ENCODE results near the gene AGBL4. TPM values are rescaled to one million over a fixed set of nuclear protein-coding genes. Genes with fewer than 3 reads are reported as not detected.

Gene AGBL4
- total and polyA plus RNA-seq, 2 of the 13 experiments (the other 11 are each of a cell fraction or from before 2014, with no cell fraction given): not detected

DNA sequence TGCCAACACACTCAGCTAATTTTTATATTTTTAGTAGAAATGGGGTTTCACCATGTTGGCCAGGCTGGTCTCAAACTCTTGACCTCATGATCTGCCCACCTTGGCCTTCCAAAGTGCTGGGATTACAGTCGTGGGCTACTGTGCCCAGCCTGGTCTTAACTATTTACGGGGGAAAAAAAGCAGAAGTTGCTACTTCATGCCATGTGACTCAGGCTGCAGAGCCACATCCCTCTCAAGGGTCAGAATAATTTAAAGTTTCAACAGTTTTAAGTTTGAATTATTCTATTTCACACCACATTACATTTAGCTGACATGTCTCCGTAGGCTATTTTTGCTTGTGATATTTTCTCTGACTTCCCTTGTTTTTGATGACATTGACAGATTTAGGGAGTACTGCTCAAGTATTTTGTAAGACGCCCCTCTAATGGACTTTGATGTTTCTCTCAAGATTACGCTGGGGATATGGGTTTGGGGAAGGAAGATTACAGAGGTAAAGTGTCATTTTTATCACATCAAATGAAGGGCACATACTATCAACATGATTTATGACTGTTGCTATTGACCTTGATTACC lies 14.6 kb upstream of the AGBL4 start:
- BruUV-seq (replicated peaks): no TSS peak
- no peak overlapping the region for H3K9ac ChIP-seq (ENCODE audit: insufficient read depth, low read depth, low read length)
- ChIA-PET CTCF (ENCODE audit: low intra/inter-chr PET ratio, low total read pairs) (no interaction called here), POLR2A (no interaction called here)
- no peaks in the 10 kb centered on the region for H3K4me1 ChIP-seq (ENCODE audit: insufficient read depth, low read length)
- FAIRE-seq (no peak), ATAC-seq (no peak), DNase-seq (ENCODE audit: low spot score) (no peak)
- H3K27me3 ChIP-seq (ENCODE audit: control insufficient read depth in 1 of 2, insufficient read depth in 2 of 2, low read length in 2 of 2): no peaks in the 10 kb centered on the region
- no peak overlapping the region for H2AFZ ChIP-seq (ENCODE audit: low read length)
- no peaks in the 10 kb centered on the region for H4K20me1 ChIP-seq (ENCODE audit: insufficient read depth, low read length)
- no peaks in the 10 kb centered on the region for H3K79me2 ChIP-seq (ENCODE audit: insufficient read depth, low read length)
- TF ChIP-seq MIXL1 (CRISPR knock-in tag; IDR thresholded peaks at IDR 0.05) (no peak), MAFF (IDR thresholded peaks at IDR 0.05; ENCODE audit: low read depth, low read length) (peak; percentile 78), ATF7-NPFF (CRISPR knock-in tag; IDR thresholded peaks at IDR 0.05; ENCODE audit: low read depth) (no peak), MAFK (conservative IDR thresholded peaks at IDR 0.05 in 1 of 2, IDR thresholded peaks at IDR 0.05 in 1 of 2; ENCODE audit: low read length in 2 of 2) (peak; percentile 80 to 85)
- TF ChIP-seq, protein P1, sequence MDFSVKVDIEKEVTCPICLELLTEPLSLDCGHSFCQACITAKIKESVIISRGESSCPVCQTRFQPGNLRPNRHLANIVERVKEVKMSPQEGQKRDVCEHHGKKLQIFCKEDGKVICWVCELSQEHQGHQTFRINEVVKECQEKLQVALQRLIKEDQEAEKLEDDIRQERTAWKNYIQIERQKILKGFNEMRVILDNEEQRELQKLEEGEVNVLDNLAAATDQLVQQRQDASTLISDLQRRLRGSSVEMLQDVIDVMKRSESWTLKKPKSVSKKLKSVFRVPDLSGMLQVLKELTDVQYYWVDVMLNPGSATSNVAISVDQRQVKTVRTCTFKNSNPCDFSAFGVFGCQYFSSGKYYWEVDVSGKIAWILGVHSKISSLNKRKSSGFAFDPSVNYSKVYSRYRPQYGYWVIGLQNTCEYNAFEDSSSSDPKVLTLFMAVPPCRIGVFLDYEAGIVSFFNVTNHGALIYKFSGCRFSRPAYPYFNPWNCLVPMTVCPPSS (IDR thresholded peaks at IDR 0.05): no peak
- no peak overlapping the region for H3K4me2 ChIP-seq (ENCODE audit: low read depth, low read length)
- in situ Hi-C loops (cut with HindIII; ENCODE audit: extremely low pct_ligation_motif_present, low pct_unique_long_range_greater_than_20kb) (no loop called here), intact Hi-C loops (cut with micrococcal nuclease; ENCODE audit: unreplicated experiment) (no loop called here)
- H3K4me3 ChIP-seq (replicated peaks in 1 of 3; ENCODE audit: insufficient read depth in 1 of 3, low read depth in 2 of 3, low read length in 3 of 3): no peak overlapping the region
- under 1% methylated on average over 5 of the region's 5 CpGs for WGBS (ENCODE audit: low lambda C conversion rate)
- no peaks in the 10 kb centered on the region for H3K9me3 ChIP-seq (ENCODE audit: low read length)
- no peak overlapping the region for H3K27ac ChIP-seq (ENCODE audit: extremely low read length, insufficient read depth, low read length)
- no peaks in the 10 kb centered on the region for H3K36me3 ChIP-seq (replicated peaks in 1 of 2; ENCODE audit: control insufficient read depth in 1 of 2, insufficient read depth in 2 of 2, low read length in 2 of 2)

DNA sequence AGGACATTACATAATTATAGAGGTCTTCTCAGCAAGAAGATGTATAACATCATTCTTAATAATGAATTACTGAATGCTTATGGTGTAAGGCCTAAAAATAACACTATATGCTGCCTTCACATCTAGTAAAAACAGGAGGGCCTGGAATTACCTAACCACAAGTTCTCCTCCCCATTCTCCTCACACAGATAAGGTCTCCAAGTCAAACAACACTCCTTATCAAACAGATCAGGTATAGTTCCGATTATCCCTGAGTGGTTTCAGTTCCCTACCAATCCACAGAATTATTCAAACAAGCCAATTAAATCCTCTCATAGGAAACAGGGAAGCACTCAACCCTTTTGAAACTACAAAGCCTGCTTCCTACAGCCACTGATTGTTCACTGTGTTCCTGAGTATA lies 4.0 kb upstream of the AGBL4 start:
- H3K36me3 ChIP-seq (replicated peaks in 1 of 2; ENCODE audit: control insufficient read depth in 1 of 2, insufficient read depth in 2 of 2, low read length in 2 of 2): no peaks in the 10 kb centered on the region
- TF ChIP-seq NFYC (CRISPR knock-in tag; IDR thresholded peaks at IDR 0.05) (no peak), GFI1 (CRISPR knock-in tag; IDR thresholded peaks at IDR 0.05; ENCODE audit: borderline replicate concordance) (no peak), ZFP1 (CRISPR knock-in tag; IDR thresholded peaks at IDR 0.05) (no peak), ZBTB3 (CRISPR knock-in tag; IDR thresholded peaks at IDR 0.05; ENCODE audit: borderline replicate concordance, low read depth) (no peak), HDAC1 (CRISPR knock-in tag; IDR thresholded peaks at IDR 0.05) (no peak)
- TF ChIP-seq, protein P2, sequence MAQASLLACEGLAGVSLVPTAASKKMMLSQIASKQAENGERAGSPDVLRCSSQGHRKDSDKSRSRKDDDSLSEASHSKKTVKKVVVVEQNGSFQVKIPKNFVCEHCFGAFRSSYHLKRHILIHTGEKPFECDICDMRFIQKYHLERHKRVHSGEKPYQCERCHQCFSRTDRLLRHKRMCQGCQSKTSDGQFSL (CRISPR knock-in tag; IDR thresholded peaks at IDR 0.05): no peak
- TF ChIP-seq, protein P3, sequence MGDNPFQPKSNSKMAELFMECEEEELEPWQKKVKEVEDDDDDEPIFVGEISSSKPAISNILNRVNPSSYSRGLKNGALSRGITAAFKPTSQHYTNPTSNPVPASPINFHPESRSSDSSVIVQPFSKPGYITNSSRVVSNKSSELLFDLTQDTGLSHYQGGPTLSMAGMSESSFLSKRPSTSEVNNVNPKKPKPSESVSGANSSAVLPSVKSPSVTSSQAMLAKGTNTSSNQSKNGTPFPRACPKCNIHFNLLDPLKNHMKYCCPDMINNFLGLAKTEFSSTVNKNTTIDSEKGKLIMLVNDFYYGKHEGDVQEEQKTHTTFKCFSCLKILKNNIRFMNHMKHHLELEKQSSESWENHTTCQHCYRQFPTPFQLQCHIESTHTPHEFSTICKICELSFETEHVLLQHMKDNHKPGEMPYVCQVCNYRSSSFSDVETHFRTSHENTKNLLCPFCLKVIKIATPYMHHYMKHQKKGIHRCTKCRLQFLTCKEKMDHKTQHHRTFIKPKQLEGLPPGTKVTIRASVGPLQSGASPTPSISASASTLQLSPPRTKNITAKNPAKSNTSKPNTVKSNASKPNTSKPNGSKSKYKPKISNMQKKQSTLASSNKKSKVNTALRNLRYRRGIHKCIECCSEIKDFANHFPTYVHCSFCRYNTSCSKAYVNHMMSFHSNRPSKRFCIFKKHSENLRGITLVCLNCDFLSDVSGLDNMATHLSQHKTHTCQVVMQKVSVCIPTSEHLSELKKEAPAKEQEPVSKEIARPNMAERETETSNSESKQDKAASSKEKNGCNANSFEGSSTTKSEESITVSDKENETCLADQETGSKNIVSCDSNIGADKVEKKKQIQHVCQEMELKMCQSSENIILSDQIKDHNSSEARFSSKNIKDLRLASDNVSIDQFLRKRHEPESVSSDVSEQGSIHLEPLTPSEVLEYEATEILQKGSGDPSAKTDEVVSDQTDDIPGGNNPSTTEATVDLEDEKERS (CRISPR knock-in tag; IDR thresholded peaks at IDR 0.05): no peak
- TF ChIP-seq, protein P4, sequence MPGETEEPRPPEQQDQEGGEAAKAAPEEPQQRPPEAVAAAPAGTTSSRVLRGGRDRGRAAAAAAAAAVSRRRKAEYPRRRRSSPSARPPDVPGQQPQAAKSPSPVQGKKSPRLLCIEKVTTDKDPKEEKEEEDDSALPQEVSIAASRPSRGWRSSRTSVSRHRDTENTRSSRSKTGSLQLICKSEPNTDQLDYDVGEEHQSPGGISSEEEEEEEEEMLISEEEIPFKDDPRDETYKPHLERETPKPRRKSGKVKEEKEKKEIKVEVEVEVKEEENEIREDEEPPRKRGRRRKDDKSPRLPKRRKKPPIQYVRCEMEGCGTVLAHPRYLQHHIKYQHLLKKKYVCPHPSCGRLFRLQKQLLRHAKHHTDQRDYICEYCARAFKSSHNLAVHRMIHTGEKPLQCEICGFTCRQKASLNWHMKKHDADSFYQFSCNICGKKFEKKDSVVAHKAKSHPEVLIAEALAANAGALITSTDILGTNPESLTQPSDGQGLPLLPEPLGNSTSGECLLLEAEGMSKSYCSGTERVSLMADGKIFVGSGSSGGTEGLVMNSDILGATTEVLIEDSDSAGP (CRISPR knock-in tag; IDR thresholded peaks at IDR 0.05; ENCODE audit: borderline replicate concordance): no peak
- ChIA-PET POLR2A (no interaction called here), CTCF (ENCODE audit: low intra/inter-chr PET ratio, low total read pairs) (no interaction called here)
- ATAC-seq: no peak
- no peak for FAIRE-seq
- no peak overlapping the region for H2AFZ ChIP-seq (ENCODE audit: low read length)
- no TSS peak for BruUV-seq (replicated peaks)
- no peak overlapping the region for H3K27ac ChIP-seq (ENCODE audit: extremely low read length, insufficient read depth, low read length)
- no peak overlapping the region for H3K4me2 ChIP-seq (ENCODE audit: low read depth, low read length)
- WGBS (ENCODE audit: low lambda C conversion rate): 0% methylated on average over 1 of the region's 1 CpG
- in situ Hi-C loops (cut with HindIII; ENCODE audit: extremely low pct_ligation_motif_present, low pct_unique_long_range_greater_than_20kb) (no loop called here), intact Hi-C loops (cut with micrococcal nuclease; ENCODE audit: unreplicated experiment) (no loop called here)
- no peaks in the 10 kb centered on the region for H3K4me1 ChIP-seq (ENCODE audit: insufficient read depth, low read length)
- H3K9ac ChIP-seq (ENCODE audit: insufficient read depth, low read depth, low read length): no peak overlapping the region
- no peaks in the 10 kb centered on the region for H4K20me1 ChIP-seq (ENCODE audit: insufficient read depth, low read length)
- H3K79me2 ChIP-seq (ENCODE audit: insufficient read depth, low read length): no peaks in the 10 kb centered on the region
- no peaks in the 10 kb centered on the region for H3K9me3 ChIP-seq (ENCODE audit: low read length)
- H3K4me3 ChIP-seq (replicated peaks in 1 of 3; ENCODE audit: insufficient read depth in 1 of 3, low read depth in 2 of 3, low read length in 3 of 3): no peak overlapping the region
- no peaks in the 10 kb centered on the region for H3K27me3 ChIP-seq (ENCODE audit: control insufficient read depth in 1 of 2, insufficient read depth in 2 of 2, low read length in 2 of 2)
- no peak for DNase-seq (ENCODE audit: low spot score)
